ENCODE measurements around the gene SREK1IP1. TPM values are rescaled to one million over a fixed set of nuclear protein-coding genes. Genes with fewer than 3 reads are reported as not detected.

The SREK1IP1 gene
- 2.9 and 5.7 TPM in 2 replicates for total RNA-seq

GRCh38 chr5:64768358-64769312 is at the start of gene SREK1IP1, which contains the start of gene CWC27:
Gene SREK1IP1, minus strand, starts transcription at chr5:64768691. Its CDS starts 174 bp downstream, at chr5:64768517.
Gene CWC27, plus strand, starts transcription at chr5:64768930. Its CDS starts 217 bp downstream, at chr5:64769147.

GRCh38 chr5:64690417-64691151 is 77.9 kb downstream of the SREK1IP1 start, which contains the start of gene SHISAL2B:
Gene SHISAL2B, plus strand, starts transcription at chr5:64690503. Its CDS starts 121 bp downstream, at chr5:64690624.

Other genes with a start within 250 kb of the SREK1IP1 start
- not detected in 2 replicates for gene SHISAL2B, start 78.2 kb downstream of the SREK1IP1 start, total RNA-seq
- 13.5 and 19.0 TPM in 2 replicates for gene CWC27, start 239 bp upstream of the SREK1IP1 start, total RNA-seq